Fibroblast of lung (primary cell): Measurements from ENCODE around the gene SLC23A3. TPM values are rescaled to one million over a fixed set of nuclear protein-coding genes. Genes with fewer than 3 reads are reported as not detected.

Experiments used
- DNase-seq, 2 donors: peaks; one replicate each; pipeline versions ENCODE4 v3.0.0 to v3.0.0-alpha.2; 2010; ENCODE audit warnings: low read depth in 2 of 2
- H2AFZ ChIP-seq: 2 replicates; pipeline ENCODE4 v1.5.1; 2012; ENCODE audit warnings: low read length, control low read depth, inconsistent platforms
- H3K27ac ChIP-seq: 2 replicates; pipeline ENCODE4 v1.5.1; 2011; ENCODE audit warnings: low read length, control low read depth; ENCODE audit not compliant: insufficient read depth
- H3K27me3 ChIP-seq: 2 replicates; pipeline ENCODE4 v1.5.1; 2011; ENCODE audit warnings: mild to moderate bottlenecking, low read length; ENCODE audit not compliant: control insufficient read depth, insufficient read depth
- H3K36me3 ChIP-seq: 2 replicates; pipeline ENCODE4 v1.5.1; 2011; ENCODE audit warnings: low read length; ENCODE audit not compliant: control insufficient read depth, insufficient read depth
- H3K4me1 ChIP-seq: 2 replicates; pipeline ENCODE4 v1.5.1; 2011; ENCODE audit warnings: low read length; ENCODE audit not compliant: control insufficient read depth, insufficient read depth; ENCODE audit errors: extremely low read depth
- H3K4me2 ChIP-seq: 2 replicates; pipeline ENCODE4 v1.5.1; 2011; ENCODE audit warnings: low read length, control low read depth; ENCODE audit not compliant: insufficient read depth; ENCODE audit errors: extremely low read depth
- H3K4me3 ChIP-seq, 4 experiments: fragments of 200-600 bp in 1 of 4; sonication (generic) in 1 of 4; replicated peaks in 1 of 4; 2 replicates each; pipeline ENCODE4 v1.5.1; 2011 to 2016; ENCODE audit warnings: low read length in 4 of 4, low read depth in 3 of 4, mild to moderate bottlenecking in 3 of 4, control low read depth in 2 of 4, inconsistent platforms in 1 of 4, mixed read lengths in 1 of 4; ENCODE audit not compliant: insufficient read depth in 1 of 4; ENCODE audit errors: control extremely low read depth in 1 of 4
- H3K79me2 ChIP-seq: 2 replicates; pipeline ENCODE4 v1.5.1; 2012; ENCODE audit warnings: mild to moderate bottlenecking, low read length, inconsistent platforms; ENCODE audit not compliant: control insufficient read depth, insufficient read depth
- H3K9ac ChIP-seq: 2 replicates; pipeline ENCODE4 v1.5.1; 2011; ENCODE audit warnings: mild to moderate bottlenecking, low read length, control low read depth; ENCODE audit not compliant: insufficient read depth
- H3K9me3 ChIP-seq: 2 replicates; pipeline ENCODE4 v1.5.1; 2012; ENCODE audit warnings: low read depth, low read length; ENCODE audit not compliant: control insufficient read depth, insufficient read depth
- H4K20me1 ChIP-seq: 2 replicates; pipeline ENCODE4 v1.5.1; 2011; ENCODE audit warnings: low read length; ENCODE audit not compliant: control insufficient read depth, insufficient read depth; ENCODE audit errors: extremely low read depth
- EZH2 ChIP-seq: IDR thresholded peaks from 2 replicates; pipeline ENCODE4 v1.5.1; 2012; ENCODE audit warnings: low read length, control low read depth, mild to moderate bottlenecking; ENCODE audit errors: missing control alignments
- polyA plus RNA-seq, 2 donors: library from polyadenylated mRNA; depleted of rRNA in 1 of 2; stranded (reverse) in 1 of 2; unstranded in 1 of 2; fragments of >200 nt; gene quantifications; 2 replicates each; pipeline ENCODE4 v1.2.1, GENCODE V29; 2011 to 2012; ENCODE audit warnings: missing spikeins in 1 of 2
- total RNA-seq: library from RNA; depleted of rRNA; stranded (reverse); fragments of >200 nt; gene quantifications from 2 replicates; pipeline ENCODE4 v1.2.1, GENCODE V29; 2014
- TF ChIP-seq, protein P1 (sequence below), 2 donors: IDR thresholded peaks in 1 of 2; conservative IDR thresholded peaks in 1 of 2; 1 replicate in 1 of 2; 2 replicates in 1 of 2; pipeline ENCODE4 v1.5.1; 2011 to 2012; ENCODE audit warnings: low read length in 2 of 2, control low read depth in 1 of 2, inconsistent platforms in 1 of 2, low read depth in 1 of 2, mild to moderate bottlenecking in 1 of 2

Gene SLC23A3
- total and polyA plus RNA-seq, 2 donors (not counting 1 experiment from before 2014, with no cell fraction given), result 0.52 to 2.5 TPM

DNA sequence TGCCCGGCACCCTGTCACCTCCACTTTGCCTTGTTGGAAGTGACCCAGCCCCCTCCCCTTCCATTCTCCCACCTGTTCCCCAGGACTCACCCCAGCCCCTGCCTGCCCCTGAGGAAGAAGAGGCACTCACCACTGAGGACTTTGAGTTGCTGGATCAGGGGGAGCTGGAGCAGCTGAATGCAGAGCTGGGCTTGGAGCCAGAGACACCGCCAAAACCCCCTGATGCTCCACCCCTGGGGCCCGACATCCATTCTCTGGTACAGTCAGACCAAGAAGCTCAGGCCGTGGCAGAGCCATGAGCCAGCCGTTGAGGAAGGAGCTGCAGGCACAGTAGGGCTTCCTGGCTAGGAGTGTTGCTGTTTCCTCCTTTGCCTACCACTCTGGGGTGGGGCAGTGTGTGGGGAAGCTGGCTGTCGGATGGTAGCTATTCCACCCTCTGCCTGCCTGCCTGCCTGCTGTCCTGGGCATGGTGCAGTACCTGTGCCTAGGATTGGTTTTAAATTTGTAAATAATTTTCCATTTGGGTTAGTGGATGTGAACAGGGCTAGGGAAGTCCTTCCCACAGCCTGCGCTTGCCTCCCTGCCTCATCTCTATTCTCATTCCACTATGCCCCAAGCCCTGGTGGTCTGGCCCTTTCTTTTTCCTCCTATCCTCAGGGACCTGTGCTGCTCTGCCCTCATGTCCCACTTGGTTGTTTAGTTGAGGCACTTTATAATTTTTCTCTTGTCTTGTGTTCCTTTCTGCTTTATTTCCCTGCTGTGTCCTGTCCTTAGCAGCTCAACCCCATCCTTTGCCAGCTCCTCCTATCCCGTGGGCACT, 12.7 kb upstream of the SLC23A3 start:
- Histone ChIP-seq H3K27ac (no peak overlapping the region), H2AFZ (no peak overlapping the region), H3K27me3 (no peaks in the 10 kb centered on the region), H3K4me2 (no peak overlapping the region), H3K79me2 (peaks cover 12% of the 10 kb centered on the region), H3K9me3 (no peaks in the 10 kb centered on the region), H3K4me1 (peaks cover 7% of the 10 kb centered on the region), H3K9ac (no peak overlapping the region), H3K36me3 (peaks cover 12% of the 10 kb centered on the region), H3K4me3 (no peak overlapping the region), H4K20me1 (no peaks in the 10 kb centered on the region)
- DNase-seq, result no peak
- TF ChIP-seq, protein P1, sequence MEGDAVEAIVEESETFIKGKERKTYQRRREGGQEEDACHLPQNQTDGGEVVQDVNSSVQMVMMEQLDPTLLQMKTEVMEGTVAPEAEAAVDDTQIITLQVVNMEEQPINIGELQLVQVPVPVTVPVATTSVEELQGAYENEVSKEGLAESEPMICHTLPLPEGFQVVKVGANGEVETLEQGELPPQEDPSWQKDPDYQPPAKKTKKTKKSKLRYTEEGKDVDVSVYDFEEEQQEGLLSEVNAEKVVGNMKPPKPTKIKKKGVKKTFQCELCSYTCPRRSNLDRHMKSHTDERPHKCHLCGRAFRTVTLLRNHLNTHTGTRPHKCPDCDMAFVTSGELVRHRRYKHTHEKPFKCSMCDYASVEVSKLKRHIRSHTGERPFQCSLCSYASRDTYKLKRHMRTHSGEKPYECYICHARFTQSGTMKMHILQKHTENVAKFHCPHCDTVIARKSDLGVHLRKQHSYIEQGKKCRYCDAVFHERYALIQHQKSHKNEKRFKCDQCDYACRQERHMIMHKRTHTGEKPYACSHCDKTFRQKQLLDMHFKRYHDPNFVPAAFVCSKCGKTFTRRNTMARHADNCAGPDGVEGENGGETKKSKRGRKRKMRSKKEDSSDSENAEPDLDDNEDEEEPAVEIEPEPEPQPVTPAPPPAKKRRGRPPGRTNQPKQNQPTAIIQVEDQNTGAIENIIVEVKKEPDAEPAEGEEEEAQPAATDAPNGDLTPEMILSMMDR (conservative IDR thresholded peaks at IDR 0.05 in 1 of 2, IDR thresholded peaks at IDR 0.05 in 1 of 2; ENCODE audit: low read depth in 1 of 2, low read length in 2 of 2), result no peak
- no peak for TF ChIP-seq EZH2

DNA sequence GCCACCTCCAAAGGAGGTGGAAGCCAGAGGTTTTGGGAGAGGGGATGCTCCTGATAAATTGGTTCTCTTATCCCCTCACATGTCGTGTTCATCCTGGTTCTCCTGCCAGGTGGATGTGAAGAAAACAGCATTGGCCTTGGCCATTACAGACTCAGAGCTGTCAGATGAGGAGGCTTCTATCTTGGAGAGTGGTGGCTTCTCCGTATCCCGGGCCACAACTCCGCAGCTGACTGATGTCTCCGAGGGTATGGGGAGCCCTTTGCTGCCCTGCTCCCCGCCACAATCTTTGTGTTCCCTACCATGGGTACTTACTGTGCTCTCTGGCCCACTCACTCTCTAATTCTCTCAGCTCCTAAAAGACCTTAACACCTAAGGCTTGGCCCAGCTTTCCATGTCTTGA, 11.7 kb upstream of the SLC23A3 start:
- no peaks in the 10 kb centered on the region for H3K27me3 ChIP-seq
- H3K4me1 ChIP-seq, result peaks cover 7% of the 10 kb centered on the region
- H4K20me1 ChIP-seq, result no peaks in the 10 kb centered on the region
- no peaks in the 10 kb centered on the region for H3K9me3 ChIP-seq
- no peak overlapping the region for H3K9ac ChIP-seq
- H2AFZ ChIP-seq, result no peak overlapping the region
- TF ChIP-seq, protein P1 (conservative IDR thresholded peaks at IDR 0.05 in 1 of 2, IDR thresholded peaks at IDR 0.05 in 1 of 2; ENCODE audit: low read depth in 1 of 2, low read length in 2 of 2), result no peak
- TF ChIP-seq EZH2, result no peak
- no peak for DNase-seq
- H3K36me3 ChIP-seq, result peaks cover 12% of the 10 kb centered on the region
- H3K79me2 ChIP-seq, result peaks cover 12% of the 10 kb centered on the region
- no peak overlapping the region for H3K4me3 ChIP-seq
- H3K27ac ChIP-seq, result no peak overlapping the region
- H3K4me2 ChIP-seq, result no peak overlapping the region

DNA sequence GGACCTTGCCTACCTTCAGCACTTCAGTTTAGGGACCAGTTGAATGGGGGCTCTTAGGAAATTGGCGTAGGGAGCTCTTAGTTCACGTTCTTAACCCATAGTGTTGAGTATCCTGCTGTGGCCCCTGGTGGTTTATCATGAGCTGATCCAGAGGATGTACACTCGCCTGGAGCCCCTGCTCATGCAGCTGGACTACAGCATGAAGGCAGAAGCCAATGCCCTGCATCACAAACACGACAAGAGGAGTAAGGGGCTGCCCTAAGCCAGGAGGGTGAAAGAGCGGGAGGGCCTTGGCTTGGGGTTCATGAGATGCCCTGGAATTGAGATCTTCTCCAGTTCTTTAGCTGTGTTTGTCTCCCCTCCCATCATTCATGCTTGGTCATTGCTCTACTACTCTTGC, 11.1 kb upstream of the SLC23A3 start:
- no peak overlapping the region for H3K4me3 ChIP-seq
- peaks cover 12% of the 10 kb centered on the region for H3K36me3 ChIP-seq
- no peak for DNase-seq
- H3K4me1 ChIP-seq, result peaks cover 7% of the 10 kb centered on the region
- no peak overlapping the region for H3K27ac ChIP-seq
- no peaks in the 10 kb centered on the region for H3K9me3 ChIP-seq
- H3K9ac ChIP-seq, result no peak overlapping the region
- H3K79me2 ChIP-seq, result peaks cover 15% of the 10 kb centered on the region
- no peak overlapping the region for H3K4me2 ChIP-seq
- H2AFZ ChIP-seq, result no peak overlapping the region
- TF ChIP-seq EZH2, result no peak
- TF ChIP-seq, protein P1 (conservative IDR thresholded peaks at IDR 0.05 in 1 of 2, IDR thresholded peaks at IDR 0.05 in 1 of 2; ENCODE audit: low read depth in 1 of 2, low read length in 2 of 2), result no peak
- H4K20me1 ChIP-seq, result no peaks in the 10 kb centered on the region
- H3K27me3 ChIP-seq, result no peaks in the 10 kb centered on the region
